ENCODE measurements around the gene PLCH2.
A peak's percentile ranks its signal among the peaks of the same experiment; 100 is the strongest.
"Not testable (repeated sequence)": the region's sequence is repeated elsewhere in the genome, so short reads cannot be mapped to it uniquely, and the experiment has no call there.

The PLCH2 gene, protein sequence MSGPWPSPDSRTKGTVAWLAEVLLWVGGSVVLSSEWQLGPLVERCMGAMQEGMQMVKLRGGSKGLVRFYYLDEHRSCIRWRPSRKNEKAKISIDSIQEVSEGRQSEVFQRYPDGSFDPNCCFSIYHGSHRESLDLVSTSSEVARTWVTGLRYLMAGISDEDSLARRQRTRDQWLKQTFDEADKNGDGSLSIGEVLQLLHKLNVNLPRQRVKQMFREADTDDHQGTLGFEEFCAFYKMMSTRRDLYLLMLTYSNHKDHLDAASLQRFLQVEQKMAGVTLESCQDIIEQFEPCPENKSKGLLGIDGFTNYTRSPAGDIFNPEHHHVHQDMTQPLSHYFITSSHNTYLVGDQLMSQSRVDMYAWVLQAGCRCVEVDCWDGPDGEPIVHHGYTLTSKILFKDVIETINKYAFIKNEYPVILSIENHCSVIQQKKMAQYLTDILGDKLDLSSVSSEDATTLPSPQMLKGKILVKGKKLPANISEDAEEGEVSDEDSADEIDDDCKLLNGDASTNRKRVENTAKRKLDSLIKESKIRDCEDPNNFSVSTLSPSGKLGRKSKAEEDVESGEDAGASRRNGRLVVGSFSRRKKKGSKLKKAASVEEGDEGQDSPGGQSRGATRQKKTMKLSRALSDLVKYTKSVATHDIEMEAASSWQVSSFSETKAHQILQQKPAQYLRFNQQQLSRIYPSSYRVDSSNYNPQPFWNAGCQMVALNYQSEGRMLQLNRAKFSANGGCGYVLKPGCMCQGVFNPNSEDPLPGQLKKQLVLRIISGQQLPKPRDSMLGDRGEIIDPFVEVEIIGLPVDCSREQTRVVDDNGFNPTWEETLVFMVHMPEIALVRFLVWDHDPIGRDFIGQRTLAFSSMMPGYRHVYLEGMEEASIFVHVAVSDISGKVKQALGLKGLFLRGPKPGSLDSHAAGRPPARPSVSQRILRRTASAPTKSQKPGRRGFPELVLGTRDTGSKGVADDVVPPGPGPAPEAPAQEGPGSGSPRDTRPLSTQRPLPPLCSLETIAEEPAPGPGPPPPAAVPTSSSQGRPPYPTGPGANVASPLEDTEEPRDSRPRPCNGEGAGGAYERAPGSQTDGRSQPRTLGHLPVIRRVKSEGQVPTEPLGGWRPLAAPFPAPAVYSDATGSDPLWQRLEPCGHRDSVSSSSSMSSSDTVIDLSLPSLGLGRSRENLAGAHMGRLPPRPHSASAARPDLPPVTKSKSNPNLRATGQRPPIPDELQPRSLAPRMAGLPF (N-terminal part only)

DNA sequence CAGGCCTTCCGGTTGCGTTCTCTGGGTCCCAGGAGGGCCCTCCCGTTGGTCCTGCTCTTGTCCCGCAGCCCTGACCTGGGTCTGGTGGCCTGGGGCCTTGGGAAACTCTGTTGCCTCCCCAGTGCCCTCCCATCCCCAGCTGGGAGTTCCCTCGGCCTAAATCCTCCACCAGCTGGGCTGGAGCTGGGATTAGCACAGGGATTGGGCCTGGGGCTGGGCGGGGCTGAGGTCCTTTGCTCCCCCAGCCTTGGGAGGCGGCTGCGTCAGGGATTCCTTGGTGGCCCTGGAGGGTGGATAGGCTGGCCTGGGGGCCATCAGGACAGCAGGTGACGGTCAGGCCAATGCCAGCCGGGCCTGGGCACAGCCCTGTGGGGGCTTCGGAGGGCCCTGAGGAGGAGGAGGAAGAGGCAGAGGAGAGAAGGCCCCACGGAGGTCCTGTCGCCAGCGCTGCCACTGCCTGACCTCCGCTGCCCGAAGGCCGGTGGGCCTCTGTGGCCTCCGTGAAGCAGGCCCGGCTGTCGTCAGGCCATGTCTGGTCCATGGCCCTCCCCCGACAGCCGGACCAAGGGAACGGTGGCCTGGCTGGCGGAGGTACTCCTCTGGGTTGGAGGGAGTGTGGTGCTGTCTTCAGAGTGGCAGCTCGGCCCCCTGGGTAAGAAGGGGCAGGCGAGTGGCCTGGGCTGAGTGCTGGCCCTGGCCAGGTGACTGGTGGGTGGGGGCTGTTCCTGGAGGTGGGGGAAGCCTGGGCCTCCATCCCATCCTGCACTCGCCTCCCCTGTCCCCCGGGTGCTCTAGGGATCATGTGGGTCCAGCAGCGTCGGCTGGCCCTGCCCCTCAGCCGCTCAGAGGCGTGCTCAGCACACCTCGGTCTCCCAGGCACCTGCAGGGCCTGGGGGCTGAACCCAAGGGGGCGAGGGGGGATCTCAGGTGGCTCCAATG is at the start of gene PLCH2:
Gene PLCH2 (plus strand): TSS at position 229 of the 939 bp plus-strand sequence. CDS start 300 bp downstream, at position 529.
- DNase-seq: no peak

DNA sequence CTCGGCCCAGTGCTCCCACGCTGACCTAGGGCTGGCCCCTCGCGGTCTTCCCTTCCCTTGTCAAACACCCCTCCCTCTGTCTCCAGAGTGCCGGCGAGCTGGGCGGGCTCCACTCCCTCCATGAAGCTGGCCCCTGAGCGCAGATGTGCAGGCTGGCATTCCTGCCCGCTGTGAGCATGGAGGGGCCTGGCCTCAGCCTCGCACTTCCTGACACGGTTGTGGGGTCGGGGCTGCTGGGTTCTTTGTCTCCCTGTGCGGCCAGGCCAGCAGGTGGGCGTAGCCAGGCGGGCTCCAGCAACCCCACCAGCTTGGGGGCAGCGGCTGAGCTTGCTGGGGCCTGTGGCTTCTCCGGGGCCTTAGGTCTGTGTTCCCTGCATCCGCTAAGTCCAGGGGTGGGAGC is 49.5 kb upstream of the PLCH2 start:
- no peak for DNase-seq

DNA sequence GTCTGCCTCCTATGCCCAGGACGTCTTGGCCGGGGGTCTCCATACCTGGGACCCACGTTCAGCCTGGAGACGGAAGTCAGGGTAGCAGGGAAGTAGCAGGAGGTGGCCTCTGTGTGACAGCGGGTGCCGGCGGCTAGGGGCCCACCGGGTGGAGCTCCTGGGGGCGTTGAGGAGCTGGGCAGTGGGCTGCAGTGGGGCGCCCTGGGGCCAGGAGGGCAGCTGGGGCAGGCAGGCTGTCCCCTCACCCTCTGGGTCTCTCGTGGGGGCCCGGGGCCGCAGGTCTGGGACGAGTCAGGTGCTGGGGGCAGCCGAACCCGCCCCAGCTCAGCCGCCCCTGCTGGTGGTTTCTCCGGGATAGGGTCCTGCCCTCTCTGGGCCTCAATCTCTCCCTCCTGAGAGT is 49.0 kb upstream of the PLCH2 start:
- DNase-seq: no peak

DNA sequence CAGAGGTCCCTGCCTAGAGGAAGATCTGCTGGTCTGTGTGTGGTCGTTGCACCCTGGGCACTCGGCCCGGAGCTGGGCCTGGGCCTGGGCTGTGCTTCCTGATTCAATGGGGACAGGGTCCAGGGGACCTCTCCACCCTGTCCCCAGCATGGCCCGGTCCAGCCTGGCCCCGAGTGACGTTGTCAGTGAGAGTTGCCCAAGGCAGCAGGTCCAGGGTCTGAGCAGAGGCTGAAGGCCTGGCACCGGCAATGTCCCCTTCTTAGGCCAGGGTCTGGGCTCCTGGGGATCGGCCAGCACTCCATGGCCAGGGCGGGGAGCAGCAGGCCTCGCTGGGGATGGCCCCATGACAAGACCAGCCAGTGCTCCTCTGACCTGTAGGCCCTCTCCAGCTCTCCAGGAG is 48.1 kb upstream of the PLCH2 start:
- no peak for DNase-seq

DNA sequence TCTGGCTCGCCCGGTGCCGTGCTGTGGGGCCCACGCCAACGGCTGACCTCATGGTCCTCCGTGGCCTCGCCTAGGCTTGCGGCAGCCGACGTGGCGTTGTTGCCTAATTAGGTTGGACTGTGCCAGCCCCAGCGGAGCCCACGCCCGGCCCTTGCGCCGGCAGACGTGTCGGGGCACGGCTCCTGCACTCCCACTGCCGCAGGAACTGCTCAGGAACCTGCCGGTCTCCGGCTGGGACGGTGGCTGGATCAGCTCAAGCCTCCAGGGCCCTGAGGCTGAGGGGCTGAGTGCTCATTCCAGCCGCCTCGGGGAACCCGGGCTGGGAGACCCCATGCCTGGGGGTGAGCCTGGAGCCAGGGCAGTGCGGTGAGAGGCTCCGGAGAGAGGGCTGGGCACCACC is 47.6 kb upstream of the PLCH2 start:
- no peak for DNase-seq

DNA sequence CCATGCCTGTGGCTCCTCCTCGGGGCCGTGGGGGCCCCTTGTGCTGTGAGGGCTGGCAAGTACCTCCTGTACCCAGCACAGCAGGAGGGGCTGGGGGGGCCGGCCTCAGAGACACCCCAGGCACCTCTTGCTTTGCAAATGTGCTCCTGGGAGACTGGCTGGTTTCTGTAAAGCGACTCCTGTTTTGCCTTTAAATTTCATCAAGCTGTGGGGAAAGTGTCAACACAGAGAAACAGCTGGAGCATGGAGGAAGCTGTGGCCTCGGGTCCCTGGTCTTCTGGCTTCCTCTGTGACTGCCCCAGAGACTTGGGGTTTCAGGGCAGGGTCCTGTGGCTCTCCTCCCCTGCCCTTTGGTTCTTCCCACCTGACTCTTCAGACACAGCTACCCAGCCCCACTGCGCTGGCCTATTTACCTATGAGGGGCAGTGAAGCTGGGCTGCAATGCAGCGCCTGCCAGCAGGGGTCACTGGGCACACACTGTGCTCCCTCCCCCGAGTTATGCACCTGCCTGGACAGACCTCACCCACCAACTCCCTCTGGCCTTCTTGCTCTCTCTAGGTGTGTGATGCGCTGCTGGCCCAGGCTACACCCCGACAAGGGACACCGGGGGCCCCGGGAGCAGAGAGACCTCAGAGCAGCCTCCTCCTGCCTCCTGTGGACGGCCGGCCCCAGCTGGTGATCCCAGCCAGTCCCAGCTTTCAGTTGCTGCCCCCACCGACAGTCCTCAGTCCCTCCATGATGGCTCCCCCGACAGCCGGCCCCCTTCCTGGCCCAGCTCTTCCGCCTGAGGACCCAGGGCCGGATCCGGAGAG is 46.1 kb upstream of the PLCH2 start:
- DNase-seq: no peak

DNA sequence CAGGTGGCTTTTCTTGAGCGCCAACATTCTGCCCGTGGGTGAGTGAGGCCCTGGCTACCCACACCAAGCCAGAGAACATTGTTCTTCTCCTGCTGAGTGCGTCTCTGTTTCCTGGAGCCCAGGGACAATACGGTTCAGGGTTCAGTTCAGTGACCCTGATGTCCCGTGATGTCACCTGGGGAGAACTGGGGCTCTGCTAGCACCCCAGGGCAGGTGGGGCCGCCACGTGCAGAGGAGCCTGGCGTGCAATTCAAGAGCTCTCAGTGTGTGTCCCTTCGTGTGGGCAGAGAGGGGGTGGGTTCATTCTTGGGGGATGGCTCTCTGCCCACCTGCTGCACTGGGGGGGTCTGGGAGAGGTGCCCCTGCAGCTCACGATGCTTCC is 45.5 kb upstream of the PLCH2 start:
- no peak for DNase-seq

DNA sequence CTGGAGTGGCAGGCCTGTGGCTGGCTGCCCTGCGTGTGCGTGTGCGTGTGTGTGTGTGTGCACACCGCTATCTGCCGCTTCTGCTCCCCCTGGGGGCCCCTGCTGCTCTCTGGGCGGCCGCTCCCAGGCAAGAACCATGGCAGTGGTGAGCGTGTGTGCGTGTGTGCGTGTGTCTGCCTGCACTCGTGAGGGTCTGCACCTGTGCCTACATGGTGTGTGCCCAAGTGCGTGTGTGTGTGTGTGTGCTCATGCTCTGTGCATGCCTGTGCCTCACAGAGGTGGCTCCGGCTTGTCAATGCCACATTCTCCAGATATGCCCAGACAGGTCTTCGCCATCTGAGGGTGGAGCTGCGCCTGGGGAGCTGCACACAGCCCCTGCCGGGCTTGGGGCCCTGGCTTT is 45.0 kb upstream of the PLCH2 start:
- DNase-seq: no peak

DNA sequence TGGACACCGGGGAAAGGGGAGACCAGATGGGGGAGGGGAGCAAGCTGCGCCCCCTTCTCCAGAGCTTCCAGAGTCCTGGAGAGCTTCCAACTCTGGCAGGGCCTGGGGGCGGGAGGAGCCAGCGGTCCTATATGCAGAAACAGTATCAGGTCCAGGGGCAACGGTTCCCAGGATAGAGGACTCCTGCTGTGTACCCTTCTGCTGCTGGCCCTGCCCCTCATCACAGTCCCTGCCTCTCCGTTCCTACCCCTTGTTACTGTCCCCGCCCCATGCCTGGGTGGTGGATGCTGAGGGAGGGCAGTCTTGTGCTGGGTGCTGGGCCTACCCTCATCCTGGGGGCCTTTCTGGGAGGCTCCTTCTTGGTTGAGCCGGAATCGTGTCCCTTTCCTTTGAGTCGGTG is 44.6 kb upstream of the PLCH2 start:
- DNase-seq: no peak

DNA sequence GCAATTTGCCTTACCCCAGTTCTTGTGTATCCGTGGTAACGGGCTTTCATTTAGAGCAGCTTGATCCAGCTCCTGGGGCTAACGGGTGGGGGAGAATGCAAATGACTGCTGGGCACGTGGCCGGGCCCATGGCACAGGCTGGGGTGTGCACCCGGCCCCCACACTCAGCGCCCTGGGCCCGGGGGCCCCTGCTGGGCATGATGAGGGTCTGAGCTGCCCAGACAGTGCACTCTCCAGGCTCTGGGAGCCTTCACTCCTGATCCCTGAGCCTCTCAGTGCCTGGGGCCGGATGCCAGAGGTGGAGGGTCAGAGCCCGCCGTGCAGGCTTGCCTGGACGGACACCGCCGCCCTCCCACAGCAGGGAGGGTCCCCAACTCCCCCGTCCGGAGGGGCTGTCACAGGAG is 43.6 kb upstream of the PLCH2 start:
- no peak for DNase-seq

DNA sequence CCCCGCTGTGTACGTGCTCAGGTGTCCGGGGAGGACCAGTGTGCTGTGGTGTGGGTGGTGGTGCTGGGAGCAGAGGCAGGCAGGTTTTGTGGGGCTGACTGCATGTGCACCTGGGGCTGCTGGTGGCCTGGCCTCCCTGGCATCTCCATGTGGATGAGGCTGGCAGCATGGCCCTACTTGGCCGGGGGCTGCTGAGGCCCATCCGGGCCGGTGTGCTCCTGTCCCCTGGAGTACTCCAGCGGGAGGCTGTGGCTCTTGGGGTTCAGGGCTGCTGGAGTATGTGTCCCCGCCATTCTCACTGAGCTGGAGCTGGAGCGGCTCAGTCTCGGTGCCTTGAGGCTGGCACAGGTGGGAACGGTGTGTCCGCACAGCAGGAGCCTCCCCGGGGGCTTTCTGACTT is 42.9 kb upstream of the PLCH2 start:
- no peak for DNase-seq

DNA sequence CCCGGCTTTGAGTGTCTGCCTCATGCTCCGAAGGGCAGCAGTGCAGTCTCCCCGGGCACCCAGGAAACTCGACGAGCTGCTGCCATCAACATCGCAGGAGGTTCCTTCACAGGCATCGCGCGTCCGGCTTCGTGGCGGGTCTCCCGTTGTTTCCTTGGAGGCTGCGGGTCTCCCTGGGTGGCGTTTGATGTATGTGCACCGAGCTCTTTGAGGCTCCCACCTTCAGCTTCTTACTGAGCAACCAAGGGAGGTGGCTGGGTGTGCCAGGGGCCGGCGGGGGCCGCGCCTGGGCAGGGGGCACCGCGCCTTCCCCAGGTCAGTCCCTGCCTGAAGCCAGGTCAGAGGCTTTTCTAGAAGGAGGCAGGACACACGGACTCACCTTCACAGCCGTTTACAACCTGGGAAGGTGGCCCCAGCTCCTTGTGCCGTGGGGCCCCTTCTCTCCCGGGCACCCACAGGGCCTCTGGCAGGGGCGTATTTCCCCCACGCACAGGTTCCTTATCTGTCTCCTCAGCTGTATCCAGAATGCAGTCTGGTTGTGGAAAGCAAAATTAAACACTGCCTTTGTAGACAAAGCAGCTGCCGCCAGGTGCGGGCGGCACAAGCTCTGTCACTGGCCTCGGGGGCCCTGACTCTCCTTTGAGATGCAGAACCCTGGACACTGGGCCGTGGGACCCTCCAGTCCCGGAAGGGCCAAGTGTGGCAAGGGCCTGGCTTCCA is 42.0 kb upstream of the PLCH2 start:
- no peak for DNase-seq

DNA sequence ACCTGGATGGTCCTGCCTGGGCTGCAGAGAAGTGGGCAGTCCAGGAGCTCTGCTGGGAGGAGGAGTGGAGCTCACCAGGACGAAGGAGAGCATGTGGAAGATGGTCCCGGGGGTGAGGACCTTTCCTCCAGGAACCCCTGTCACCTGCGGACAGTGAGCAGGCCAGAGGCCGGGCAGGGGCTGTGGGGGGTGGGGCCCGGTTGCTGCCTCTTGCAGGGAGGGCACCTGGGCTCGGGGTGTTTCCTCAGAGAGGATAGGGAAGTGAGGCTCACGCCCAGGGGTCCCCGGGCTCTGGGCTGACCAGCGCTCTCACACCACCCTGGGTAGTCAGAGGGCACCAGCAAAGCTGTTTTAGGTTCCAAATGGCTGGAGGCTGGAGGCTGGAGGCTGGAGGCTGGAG is 41.0 kb upstream of the PLCH2 start:
- no peak for DNase-seq

DNA sequence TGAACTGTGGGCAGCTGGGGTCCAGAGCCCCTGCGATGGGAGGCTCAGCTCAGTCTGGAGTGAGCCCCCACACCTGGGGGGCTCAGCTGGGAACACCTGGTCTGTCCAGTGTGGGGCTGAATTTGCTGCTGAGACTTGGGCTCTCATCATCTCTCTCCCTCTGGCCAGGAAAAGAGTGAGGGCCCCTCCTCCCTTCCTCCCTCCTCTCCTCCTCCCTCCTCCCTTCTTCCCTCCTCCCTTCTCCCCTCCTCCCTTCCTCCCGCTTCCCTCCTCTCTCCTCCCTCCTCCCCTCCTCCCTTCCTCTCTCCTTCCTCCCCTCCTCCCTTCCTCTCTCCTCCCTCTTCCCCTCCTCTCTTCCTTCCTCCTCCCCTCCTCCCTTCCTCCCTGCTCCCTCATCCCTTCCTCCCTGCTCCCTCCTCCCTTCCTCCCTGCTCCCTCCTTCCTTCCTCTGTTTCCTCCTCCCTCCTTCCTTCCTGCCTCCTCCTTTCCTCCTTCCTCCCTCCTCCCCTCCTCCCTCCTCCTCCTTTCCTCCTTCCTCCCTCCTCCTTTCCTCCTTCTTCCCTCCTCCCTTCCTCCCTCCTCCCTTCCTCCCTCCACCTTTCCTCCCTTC is 40.2 kb upstream of the PLCH2 start:
- no peak for DNase-seq

DNA sequence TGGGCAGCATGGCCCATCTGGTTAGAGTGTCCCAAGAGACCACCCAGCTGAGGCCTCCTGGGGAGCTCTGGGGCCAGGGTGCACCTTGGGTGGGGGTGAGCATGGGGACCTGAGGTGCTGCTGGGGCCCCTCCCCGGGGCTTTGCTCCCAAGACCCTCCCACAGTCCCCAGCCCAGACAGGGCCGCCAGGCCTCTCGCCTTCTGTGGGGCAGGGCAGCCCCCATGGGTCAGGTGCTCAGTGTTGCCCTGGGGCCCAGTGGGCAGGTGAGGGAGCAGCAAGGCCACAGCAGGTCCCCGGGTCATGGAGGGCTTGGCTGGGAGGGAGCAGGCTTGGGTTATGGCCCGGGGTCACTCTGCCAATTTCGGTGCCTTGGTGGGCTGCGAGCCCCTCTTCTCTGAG is 39.2 kb upstream of the PLCH2 start:
- no peak for DNase-seq

DNA sequence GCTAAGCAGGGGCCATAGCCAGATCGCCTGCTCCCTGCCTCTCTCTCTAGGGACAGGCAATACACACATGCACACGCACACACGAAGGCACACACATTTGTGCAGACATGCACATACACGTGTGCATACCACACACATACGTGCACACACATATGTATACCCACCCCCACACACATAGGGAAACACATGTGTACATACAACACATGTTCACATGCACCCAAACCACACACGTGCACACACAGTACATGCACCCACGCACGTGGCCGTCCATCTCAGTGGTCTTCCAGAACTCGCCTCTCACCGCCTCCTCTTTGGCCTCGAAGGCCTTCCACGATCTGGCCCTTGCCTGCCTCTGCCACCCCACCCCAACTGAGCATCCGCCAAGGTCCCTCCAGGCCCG is 38.5 kb upstream of the PLCH2 start:
- DNase-seq: no peak

DNA sequence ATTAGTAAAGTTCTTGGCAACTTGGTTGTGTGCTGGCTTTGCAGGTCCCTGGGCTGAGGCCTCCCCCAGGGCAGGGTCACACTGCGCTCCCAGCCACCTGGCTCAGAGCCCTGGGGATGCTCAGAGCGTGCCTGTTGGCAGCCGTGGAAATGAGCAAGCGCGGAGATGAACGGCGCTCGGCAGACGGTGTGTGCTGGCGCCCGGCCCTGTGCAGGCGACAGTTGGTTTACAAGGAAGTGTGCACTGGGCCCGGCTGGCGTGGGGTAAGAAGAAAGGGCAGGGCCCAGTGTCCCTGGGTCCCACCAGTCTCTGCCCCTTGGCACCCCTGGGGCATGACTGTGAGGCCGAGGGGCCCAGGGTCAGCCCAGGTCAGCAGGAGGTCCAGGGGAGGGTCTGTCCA is 38.1 kb upstream of the PLCH2 start:
- peak; percentile 62 for DNase-seq

DNA sequence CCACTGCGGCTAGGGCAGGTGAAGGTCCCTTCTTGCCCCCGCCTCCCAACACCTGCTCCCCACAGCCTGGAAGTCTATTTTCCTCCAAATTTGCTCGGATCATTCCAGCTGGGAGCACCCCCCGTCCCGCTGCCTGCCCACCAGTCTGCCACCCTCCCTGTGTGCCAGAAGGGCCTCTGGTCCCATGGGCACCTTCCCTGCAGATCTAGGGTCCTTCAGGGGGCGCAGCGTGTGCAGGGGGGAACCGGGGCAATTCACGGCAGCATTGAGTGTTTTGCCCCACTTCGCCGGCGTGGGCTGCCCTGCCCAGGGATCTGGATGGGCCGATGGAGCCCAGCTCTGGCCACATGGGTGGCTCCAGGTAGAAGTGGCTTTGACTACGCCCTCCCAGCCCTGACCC is 37.4 kb upstream of the PLCH2 start:
- no peak for DNase-seq

DNA sequence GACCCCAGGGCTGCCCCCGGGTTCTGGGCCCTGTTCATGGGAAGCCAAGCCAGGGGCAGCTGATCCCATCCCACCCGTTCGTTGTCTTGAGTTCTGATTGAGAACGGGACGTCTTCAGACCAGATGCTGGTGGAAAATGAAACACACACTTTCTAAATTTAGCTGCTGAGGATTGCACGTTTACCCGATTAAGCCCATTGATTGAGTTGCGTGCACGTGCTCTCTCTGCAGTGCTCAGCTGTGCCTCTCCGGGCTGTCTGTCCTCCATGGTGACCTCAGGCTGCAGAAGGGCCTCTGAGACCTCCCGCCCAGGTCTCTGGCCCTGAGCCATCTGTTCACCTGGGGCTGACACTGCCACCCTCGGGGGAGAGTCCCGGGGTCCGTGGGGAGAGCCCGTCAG is 36.7 kb upstream of the PLCH2 start:
- DNase-seq: no peak

DNA sequence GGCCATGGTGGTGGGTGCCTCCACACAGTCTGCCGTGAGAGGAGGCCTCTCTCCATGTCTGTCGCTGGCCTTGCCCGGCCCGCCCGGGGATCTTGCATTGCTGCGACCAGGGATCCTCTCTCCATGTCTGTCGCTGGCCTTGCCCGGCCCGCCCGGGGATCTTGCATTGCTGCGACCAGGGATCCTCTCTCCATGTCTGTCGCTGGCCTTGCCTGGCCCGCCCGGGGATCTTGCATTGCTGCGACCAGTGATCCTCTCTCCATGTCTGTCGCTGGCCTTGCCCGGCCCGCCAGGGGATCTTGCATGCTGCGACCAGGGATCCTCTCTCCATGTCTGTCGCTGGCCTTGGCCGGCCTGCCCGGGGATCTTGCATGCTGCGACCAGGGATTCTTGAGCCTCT is 35.7 kb upstream of the PLCH2 start:
- DNase-seq: not testable (repeated sequence)
